Cardiac septum (tissue), 1 donor: Measurements from ENCODE around the gene SYVN1. TPM values are rescaled to one million over a fixed set of nuclear protein-coding genes. Genes with fewer than 3 reads are reported as not detected.
A peak's percentile ranks its signal among the peaks of the same experiment; 100 is the strongest.
"Not testable (repeated sequence)": the region's sequence is repeated elsewhere in the genome, so short reads cannot be mapped to it uniquely, and the experiment has no call there.

Experiments
- DNase-seq: peaks from one replicate; pipeline ENCODE4 v3.0.0-alpha.2; 2020; ENCODE audit warnings: low spot score
- intact Hi-C: fragments of 100-400 bp; cut with DNase I; formaldehyde crosslinking; loops from one replicate; pipeline ENCODE4 v1.14.0; 2022
- total RNA-seq: library from RNA; stranded (reverse); fragmentation: NEBNext Ultra II Directional; extraction: Animal tissue kit (Norgen Biotek cat#: 25700); gene quantifications from one replicate; pipeline ENCODE4 v1.2.1, GENCODE V29; 2021
- donor health status: DM: no; HTN: no; CAD: no.

The SYVN1 gene
- total RNA-seq, 1 donor from 2014 or later, result 25.2 TPM

DNA sequence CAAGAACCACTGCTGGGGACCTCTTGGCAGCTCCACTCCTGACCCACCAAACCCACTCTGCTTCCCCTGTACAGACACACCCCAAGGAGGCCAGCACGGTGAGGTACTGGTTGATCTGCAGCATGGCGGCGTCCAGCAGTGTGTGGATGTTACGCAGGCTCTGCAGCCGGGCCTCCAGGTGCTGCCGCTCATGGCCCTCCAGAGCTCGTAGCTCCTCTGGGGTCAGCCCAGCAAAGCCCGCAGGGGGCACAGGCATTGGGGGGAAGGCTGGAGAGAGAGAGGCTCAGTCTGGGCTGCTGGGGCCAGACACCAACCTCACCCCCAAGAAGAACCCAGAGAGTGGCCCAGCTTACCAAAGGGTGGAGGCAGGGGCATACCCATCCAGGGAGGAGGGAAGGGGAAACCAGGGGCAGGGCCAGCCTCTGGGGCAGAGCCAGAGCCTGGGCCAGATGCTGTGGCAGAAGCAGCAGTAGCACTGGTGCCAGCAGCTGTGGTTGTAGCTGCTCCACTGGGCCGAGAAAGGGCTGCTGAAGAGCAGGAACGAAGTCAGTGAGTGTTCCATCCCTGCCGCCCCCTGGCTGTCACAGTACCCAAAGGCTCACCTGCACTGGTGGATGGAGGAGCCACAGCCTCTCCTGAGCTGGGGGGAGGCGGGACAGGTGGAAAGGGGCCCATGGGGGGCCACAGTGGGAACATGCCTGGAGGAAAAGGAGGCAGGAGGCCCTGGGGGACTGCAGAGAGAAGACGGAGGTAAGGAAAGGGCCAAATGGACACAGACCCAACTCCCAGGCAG lies 4.5 kb downstream of the SYVN1 start:
- DNase-seq, result no peak
- intact Hi-C loops, result loop anchor here (5.0 kb wide), 1 partner anchor 52 kb away; the partner anchor contains the start of gene CAPN1

DNA sequence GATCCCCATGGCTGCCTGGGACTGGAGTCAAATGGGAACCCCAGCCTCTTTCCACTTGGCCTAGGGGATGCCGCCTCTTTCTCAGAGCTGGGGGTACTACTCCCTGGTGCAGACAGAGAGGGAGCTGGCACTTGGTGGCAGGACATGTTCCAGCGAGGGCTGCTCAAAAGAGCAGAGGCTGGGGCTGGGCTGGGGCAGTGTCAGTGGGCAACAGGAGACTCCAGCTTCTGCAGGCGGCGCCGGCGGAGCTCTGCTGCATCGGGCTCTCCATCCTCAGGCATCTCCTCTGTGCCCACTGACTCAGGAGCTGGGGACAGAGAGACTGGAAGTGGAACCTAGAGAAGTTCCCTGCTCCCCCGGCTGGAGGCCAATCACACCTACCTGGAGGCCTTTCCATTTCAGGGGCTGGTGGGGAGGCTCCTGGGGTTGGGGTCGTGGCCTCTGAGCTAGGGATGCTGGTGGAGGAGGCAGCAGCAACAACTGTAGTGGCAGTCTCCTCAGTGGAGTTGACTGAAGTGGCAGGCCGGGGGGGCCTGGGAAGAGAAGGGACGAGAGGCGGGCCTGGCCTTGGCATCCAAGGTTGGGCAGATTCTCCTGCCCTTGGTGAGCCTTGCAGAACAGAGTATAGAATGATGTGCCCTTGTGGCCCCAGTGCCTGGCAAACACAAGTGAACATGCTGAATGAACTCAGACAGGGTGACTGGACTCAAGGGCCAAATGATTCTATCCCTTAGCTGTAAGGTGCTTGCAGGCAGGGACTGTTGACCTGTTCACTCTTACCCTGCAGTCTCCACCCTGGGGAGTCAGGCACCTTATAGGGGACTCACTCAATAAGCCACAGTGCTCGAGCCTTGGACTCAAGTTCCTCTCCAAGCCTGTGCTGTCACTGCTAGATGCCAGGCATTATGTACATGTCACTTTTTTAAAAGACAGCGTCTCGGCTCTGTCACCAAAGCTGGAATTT lies 5.9 kb downstream of the SYVN1 start:
- no peak for DNase-seq
- intact Hi-C loops, result no loop called here

DNA sequence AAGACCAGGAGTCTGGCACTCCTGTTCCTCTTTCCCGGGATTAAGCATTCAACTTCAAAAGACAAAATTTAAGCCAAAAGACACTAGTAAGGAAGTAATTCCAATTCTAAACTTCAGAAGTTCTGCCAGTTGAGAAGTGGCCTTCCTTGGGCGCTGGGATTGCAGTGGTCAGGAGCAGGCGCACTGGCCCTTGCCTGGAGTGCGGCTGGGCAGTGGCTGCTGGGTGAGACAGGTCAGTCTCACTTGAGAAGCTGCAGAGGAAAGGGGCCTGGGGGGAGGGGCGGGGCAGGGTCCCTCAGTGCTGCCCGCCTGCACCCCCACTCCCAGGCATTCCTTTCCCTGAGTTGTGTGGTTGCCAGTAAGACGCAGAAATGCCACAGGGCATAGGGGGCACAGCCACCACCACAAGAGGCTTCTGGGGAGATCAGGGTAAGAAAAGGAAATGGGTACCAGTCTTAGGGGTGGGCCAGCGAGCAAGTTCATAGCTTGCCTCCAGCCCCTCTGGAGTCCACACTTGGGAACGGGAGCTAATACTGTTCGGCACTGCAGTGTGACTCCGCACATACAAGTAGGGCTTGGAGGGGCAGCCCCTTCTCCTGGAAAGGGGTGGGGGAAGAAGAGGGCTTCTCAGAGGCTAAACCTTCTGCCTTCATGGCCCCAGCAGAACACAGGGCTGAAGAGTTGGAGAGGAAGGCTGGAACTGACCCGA lies 6.7 kb downstream of the SYVN1 start:
- no peak for DNase-seq
- intact Hi-C loops, result no loop called here

DNA sequence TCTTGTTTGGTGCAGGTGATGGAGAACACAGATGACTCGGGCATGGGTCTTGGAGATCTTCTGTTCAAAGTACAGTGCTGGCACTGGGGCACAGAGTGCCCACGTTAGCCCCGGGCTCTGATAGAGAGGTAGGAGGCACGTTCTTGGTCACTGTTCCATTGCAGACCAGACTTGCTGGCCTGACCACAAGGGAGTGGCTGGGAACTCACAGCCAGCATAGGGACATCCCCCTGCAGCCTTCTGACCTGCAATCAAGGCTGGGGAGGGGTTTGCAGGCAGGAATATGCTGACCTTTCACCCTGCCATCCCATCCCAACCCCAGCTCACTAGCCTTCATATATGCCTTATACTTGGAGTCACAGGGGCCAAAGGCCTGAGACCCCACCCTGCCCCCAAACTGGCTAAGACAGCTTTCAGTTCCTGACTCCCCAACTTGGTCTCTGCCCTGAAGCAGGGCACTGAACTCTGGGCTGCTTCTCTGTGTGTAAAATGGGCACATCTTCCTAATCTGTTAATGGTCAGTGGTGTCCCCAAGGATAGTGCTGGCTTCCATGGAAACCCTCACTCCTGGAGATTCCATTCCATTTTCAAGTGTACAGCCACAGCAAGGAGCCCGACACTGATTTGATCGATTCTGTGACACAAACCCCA lies 7.6 kb downstream of the SYVN1 start:
- DNase-seq, result no peak
- intact Hi-C loops, result no loop called here

DNA sequence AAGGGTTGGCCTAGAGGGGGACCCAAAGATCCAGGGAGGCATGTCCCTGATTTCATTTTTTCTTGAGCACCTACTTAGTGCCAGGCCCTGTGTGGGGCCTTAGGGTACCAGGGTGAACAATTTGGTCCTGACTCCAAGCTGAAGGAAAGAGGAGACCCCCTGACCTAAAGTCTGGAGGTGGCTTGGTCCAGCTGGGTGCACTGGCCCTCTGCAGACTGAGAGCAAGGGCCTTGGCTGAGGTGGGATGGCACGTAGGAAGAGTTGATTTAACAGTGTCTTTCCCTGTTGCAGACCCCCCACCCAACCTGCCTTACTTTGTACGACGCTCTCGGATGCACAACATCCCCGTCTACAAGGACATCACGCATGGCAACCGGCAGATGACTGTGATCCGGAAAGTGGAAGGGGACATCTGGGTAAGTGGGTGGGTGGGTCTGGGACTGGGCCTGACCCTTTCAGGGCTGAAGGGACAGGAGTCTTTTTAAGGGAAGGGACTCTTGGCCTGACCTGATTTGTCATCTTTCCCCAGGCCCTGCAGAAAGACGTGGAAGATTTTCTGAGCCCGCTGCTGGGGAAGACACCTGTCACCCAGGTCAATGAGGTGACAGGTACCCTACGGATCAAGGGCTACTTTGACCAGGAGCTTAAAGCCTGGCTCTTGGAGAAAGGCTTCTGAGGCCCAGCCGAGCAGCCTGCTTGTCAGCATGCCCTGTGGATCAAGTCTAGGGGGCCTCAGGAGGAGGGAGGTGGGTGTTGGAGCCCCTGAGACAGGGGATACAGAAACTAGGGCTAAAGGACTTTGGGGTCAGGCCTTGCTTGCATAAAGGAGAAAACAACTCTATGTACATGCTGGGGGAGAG lies 8.9 kb downstream of the SYVN1 start:
- DNase-seq, result no peak
- intact Hi-C loops, result no loop called here

DNA sequence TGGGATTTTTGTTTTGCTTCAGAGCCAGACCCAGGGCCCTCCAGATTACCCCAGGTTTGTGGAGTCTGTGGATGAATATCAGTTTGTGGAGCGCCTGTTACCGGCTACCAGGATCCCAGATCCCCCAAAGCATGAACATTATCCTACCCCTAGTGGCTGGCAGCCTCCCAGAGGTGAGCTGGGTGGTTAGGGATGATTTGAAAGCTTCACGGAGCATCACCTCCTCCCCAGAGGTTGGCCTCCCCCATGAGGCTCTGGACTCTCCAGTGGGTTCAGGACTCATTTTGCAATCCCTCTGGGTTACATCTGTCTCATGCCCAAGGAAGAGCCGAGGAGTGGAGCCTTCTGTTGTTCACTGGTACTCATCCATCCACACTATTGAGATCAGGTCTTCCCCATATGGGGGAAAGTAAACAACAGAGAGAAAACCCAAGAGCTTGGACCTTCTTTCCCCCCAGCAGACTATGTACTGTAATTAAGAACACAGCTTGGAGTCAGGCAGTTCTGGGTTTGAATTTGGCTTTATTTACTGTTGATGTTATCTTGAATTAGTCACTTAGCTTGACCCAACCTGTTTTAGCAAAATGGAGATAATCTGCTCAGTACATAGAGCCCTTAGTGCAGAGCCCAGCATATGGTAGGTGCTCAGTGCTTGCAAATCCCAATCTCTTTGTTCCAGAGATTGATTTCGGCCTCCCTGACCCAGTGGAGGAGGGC lies 9.7 kb downstream of the SYVN1 start:
- no peak for DNase-seq
- intact Hi-C loops, result no loop called here

DNA sequence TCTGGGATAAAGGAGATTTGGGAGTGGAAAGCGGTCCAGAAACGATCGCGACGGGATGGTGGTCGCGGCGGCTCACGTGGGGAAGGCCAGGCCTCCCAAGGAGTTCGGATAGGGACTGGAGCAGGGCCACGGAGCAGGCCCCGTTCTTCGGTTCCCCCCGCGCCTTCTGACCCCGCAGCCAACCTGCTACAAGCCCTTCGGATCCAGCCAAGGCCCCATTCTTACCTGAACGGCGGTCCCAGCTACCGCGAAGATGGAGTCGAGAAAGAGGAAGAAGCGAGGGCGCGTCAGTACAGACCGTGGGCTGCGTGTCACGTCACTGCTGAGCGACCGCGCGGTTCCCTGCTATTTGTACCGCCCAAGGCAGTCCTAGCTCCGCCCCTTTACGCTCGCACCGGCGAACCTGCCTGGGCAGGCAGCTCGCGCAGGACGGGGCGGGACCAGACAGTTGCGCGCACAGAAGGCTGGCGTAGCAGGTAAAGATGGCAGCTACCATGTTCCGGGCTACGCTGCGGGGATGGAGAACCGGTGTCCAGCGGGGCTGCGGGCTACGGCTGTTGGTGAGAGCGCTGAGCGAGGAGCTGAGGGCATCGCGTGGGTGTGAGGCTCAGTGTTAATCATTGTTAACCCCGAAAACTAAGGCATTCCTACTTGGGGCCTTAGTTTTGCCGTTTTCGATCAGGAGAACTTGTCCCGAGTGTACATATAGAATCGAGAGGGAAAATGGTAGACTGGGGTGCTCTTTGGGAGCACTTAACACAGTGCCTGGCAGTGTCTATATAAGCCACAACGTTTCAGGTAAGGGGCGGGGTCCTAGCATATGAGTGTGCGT lies 12.2 kb downstream of the SYVN1 start, which contains the start of the genes FAU and MRPL49:
Gene FAU, minus strand, starts transcription at position 270 of the 832 bp plus-strand sequence. CDS start 321 bp downstream, outside the sequence.
Gene MRPL49, plus strand, starts transcription at position 457 of the 832 bp plus-strand sequence. Its CDS starts 26 bp downstream, at position 483.
- intact Hi-C loops, result no loop called here
- DNase-seq, result peak; percentile 100

DNA sequence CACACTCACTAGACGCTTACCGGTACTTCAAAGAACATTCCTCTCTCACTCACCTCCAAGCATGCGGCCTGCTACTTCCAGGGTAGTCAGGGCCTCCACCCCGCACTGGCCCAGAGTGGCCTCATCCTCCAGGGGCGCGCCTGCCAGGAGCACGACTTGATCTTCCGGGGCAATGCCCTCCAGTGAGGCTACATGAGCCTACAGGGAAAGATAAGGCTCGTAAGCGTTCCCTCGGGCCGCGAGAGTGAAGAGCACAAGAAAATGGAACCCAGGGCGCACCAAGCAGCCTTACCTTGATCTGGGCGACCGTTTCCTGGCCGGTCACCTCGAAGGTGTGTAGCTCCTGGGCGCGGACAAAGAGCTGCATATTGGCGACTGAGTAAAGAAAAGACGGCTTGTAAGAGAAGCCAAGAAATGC lies 12.9 kb downstream of the SYVN1 start:
- no peak for DNase-seq
- intact Hi-C loops, result no loop called here

DNA sequence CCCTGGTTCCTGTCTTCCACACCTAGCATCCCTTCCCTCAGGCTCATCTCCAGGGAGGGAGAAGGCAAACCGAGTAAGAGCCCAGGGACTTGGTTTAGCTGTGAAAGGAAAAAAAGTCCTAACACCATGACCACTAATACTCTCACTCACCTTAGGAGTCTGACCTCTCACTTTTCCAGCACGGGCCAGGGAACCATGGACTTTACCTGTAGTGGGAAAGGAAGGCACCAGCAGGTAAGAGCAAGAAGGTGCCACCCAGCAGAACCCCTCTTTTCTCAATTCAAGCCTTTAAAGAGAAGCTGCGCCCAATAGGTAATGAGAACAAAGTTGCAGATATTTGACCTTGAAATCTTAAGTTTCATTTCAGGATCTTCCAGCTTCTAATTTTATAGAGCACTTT lies 13.5 kb downstream of the SYVN1 start:
- intact Hi-C loops, result no loop called here
- DNase-seq, result no peak

DNA sequence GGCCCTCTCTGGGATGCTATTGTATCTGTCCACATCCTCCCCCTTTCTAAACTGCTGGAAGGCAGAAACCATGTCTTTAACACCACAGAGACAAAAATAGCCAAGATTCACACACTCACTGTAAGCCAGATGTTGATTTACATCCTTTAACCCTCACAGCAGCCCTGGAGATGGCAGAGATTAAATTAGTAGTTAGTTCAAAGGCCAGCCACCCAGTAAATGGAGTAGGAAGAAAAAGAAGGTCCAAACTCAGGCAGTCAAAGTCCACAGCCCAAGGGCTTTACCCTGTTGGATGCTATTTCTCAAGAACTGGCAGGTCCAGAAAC lies 14.7 kb downstream of the SYVN1 start:
- no peak for DNase-seq
- intact Hi-C loops, result loop anchor here (2.0 to 5.0 kb wide), 3 partner anchors 77 to 271 kb away; partner anchors contain the start of genes ARL2 and SAC3D1

DNA sequence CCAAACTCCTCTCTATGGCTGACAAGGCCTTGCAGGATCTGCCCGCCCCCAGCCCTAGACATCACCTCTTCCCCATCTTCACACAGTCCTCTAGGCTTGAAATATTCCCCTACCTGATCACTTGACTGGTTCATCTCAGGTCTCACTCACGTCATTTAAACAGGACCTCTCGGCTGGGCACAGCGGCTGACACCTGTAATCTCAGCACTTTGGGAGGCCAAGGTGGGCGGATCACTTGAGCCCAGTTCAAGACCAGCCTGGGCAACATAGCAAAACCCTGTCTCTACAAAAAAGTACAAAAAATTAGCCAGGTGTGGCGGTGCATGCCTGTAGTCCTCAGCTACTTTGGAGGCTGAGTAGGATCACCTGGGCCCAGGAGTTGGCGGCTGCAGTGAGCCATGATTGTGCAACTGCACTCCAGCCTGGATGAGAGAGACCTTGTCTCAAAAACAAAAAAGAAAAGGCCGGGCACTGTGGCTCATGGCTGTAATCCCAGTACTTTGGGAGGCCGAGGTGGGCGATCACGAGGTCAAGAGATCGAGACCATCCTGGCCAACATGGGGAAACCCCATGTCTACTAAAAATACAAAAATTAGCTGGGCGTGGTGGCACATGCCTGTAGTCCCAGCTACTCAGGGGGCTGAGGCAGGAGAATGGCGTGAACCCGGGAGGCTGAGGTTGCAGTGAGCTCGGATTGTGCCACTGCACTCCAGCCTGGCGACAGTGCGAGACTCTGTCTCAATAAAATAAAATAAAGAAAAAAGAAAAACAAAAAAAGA lies 15.2 kb downstream of the SYVN1 start:
- intact Hi-C loops, result loop anchor here (2.0 to 5.0 kb wide), 3 partner anchors 77 to 270 kb away; partner anchors contain the start of genes ARL2 and SAC3D1
- not testable (repeated sequence) for DNase-seq

DNA sequence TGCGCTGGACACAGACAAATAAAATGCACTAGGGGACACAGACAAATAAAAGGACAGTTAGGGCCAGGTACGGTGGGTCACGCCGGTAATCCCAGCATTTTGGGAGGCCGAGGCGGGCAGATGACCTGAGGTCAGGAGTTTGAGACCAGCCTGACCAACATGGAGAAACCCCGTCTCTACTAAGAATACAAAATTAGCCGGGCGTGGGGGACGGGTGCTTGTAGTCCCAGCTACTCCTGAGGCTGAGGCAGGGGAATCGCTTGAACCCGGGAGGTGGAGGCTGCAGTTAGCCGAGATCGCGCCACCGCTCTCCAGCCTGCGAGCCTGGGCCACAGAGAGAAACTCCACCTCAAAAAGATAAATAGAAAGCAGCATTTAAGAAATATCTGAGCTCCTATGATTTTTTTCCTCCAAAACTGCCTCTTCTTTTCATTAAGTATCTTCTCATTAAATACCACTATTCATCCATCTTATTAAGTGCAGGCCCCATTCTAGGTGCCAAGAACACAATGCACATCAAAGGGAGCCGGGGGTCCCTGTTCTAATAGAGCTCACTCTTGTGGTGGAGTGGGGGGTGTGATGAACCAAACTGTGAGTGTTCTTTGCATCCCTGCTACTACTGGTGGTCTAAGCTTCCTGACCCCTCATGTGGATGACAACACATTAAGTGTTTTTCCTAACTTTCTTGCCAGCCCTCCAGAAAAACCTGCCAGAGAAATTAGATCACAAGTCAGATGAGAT lies 16.1 kb downstream of the SYVN1 start:
- intact Hi-C loops, result loop anchor here (2.0 to 5.0 kb wide), 3 partner anchors 76 to 269 kb away; partner anchors contain the start of genes ARL2 and SAC3D1
- DNase-seq, result no peak

DNA sequence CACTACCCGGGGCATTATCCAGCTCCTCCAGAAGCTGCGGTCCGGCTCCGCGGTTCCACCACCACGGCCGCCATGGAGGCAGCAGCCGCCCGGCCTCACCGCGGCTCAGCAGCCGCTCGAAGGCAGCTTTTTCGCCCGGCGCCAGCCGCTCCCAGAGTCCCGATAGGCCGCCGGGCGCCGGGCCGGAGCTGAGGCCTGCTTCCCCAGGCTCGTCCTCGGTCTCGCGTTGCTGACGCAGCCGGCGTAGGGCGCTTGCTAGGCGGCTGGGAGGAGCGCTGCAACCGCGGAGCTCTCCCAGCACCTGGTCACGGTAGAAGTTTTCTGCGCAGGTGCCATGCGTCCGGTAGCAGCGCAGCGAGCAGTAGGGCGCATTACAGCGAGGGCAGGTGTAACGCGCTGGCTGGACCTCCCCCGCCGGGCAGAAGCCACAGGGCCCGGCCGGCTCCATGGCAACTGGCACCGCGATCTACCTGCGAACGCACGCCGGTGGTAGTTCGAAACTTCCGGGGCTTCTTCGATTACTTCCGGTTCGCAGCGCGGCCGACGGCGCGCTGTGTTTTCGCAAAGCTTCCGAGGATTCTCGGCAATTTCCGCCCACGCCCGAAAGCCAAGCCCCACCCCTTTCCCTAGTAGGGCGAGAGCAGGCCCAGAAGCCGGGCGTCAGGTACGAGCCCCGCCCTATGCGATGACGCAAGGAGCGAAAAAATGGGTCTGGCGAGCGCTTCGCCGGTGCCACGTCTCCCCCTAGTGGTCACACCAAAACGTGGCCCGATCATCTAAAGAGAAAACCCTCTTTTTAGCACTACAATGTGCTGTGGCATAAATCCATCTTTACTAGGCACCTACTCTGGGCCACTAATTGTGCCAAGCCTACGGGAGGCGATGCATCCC lies 16.9 kb downstream of the SYVN1 start, which contains the start of gene ZNHIT2:
Gene ZNHIT2, minus strand, starts transcription at position 496 of the 891 bp plus-strand sequence. Its CDS starts 48 bp downstream, at position 448.
- intact Hi-C loops, result loop anchor here (2.0 to 5.0 kb wide), 4 partner anchors 33 to 269 kb away; partner anchors contain the start of genes ARL2, CDCA5, SAC3D1 and ZFPL1
- DNase-seq, result peak; percentile 100
